Tracheal epithelial cell (primary cell): ENCODE measurements around the gene SLC7A9. TPM values are rescaled to one million over a fixed set of nuclear protein-coding genes. Genes with fewer than 3 reads are reported as not detected.

Experiments used
- total RNA-seq: library from RNA; depleted of rRNA; stranded (reverse); fragments of >200 nt; gene quantifications from 2 replicates; pipeline ENCODE4 v1.2.1, GENCODE V29; 2014

SLC7A9 gene
- 0.48 TPM in 1 of 2 replicates, not detected in the other for total RNA-seq

GRCh38 chr19:32869369-32869965 lies at the start of gene SLC7A9:
TSS of gene SLC7A9 (minus strand) at chr19:32869767. CDS start at chr19:32868534, 1,233 bp downstream.

Other genes starting within 250 kb of the SLC7A9 start
- 26.9 and 43.9 TPM in 2 replicates for gene ANKRD27, start 194.6 kb downstream of the SLC7A9 start, total RNA-seq
- gene RGS9BP, start 193.9 kb downstream of the SLC7A9 start, total RNA-seq = under 0.01 and 0.64 TPM in 2 replicates
- gene NUDT19, start 177.9 kb downstream of the SLC7A9 start, total RNA-seq = 9.4 and 13.4 TPM in 2 replicates
- 0.96 and 5.3 TPM in 2 replicates for gene TDRD12, start 150.0 kb downstream of the SLC7A9 start, total RNA-seq
- gene CEP89, start 102.2 kb upstream of the SLC7A9 start, total RNA-seq = 4.7 and 7.5 TPM in 2 replicates
- 0.96 and 3.2 TPM in 2 replicates for gene FAAP24, start 102.5 kb upstream of the SLC7A9 start, total RNA-seq
- gene RHPN2, start 195.1 kb upstream of the SLC7A9 start, total RNA-seq = 17.7 and 25.1 TPM in 2 replicates
- 5.3 and 8.1 TPM in 2 replicates for gene GPATCH1, start 211.4 kb upstream of the SLC7A9 start, total RNA-seq